Psoas muscle (tissue), 8 donors: ENCODE measurements around the gene ABCD1. TPM values are rescaled to one million over a fixed set of nuclear protein-coding genes. Genes with fewer than 3 reads are reported as not detected.

Experiments used
- ATAC-seq, 4 donors: fragments of 200-7000 bp; cut with Tn5 transposase; one replicate each; pipeline ENCODE4 v1.9.1; 2020; ENCODE audit warnings: moderate library complexity in 3 of 4, mild to moderate bottlenecking in 2 of 4
- DNase-seq, 2 donors: peaks; one replicate each; pipeline ENCODE4 v3.0.0-alpha.2; 2020
- H3K27ac ChIP-seq: fragments of 200-600 bp; one replicate; pipeline ENCODE4 v1.8.0; 2022
- H3K27me3 ChIP-seq, 3 donors: fragments of 200-600 bp in 1 of 3; one replicate each; pipeline versions ENCODE4 v1.6.1 to v1.8.0; 2013 to 2022; ENCODE audit warnings: low read length in 2 of 3, mild to moderate bottlenecking in 2 of 3, moderate library complexity in 1 of 3; ENCODE audit not compliant: insufficient read depth in 3 of 3
- H3K36me3 ChIP-seq, 2 donors: fragments of 200-600 bp in 1 of 2; one replicate each; pipeline versions ENCODE4 v1.6.1 to v1.8.0; 2013 to 2022; ENCODE audit warnings: low read depth in 1 of 2, mild to moderate bottlenecking in 1 of 2, moderate library complexity in 1 of 2; ENCODE audit not compliant: insufficient read depth in 1 of 2
- H3K4me1 ChIP-seq: fragments of 200-600 bp; one replicate; pipeline ENCODE4 v1.8.0; 2022
- H3K4me3 ChIP-seq: fragments of 200-600 bp; one replicate; pipeline ENCODE4 v1.8.0; 2022; ENCODE audit warnings: mild to moderate bottlenecking
- H3K9me3 ChIP-seq: fragments of 200-600 bp; one replicate; pipeline ENCODE4 v1.8.0; 2022
- WGBS, 3 donors: extraction: QIAGEN DNeasy Blood & Tissue Kit; methylation state at CpG; one replicate each; pipeline versions ENCODE4 v1.1.6 to v1.1.7; 2013; 5-methylcytosine and 5-hydroxymethylcytosine counted together
- intact Hi-C, 2 donors: fragments of 100-400 bp; cut with DNase I; formaldehyde crosslinking; loops; one replicate each; pipeline versions ENCODE4 v1.11.0 to v1.14.2; 2022
- polyA plus RNA-seq, 3 donors: library from polyadenylated mRNA; stranded (reverse); fragments of 200-250 nt; gene quantifications; one replicate each; pipeline ENCODE4 v1.2.3, GENCODE V29; 2013
- total RNA-seq, 4 donors: library from RNA; stranded (reverse); fragmentation: NEBNext Ultra II Directional in 2 of 4; extraction: Animal tissue kit (Norgen Biotek cat#: 25700) in 2 of 4; gene quantifications; one replicate each; pipeline versions ENCODE4 v1.2.1 to v1.2.4, GENCODE V29; 2021 to 2023
- TF ChIP-seq, protein P1 (sequence below): fragments of 200-600 bp; IDR thresholded peaks from one replicate; pipeline ENCODE4 v1.8.0; 2022; ENCODE audit warnings: antibody characterized with exemption
- donor health status: healthy with polysubstance abuse.
- donor health status: DM: no; HTN: no; CAD: no; lungs with moderate emphysema.
- donor health status: Bipolar disorder and iron deficiency.
- donor health status: healthy.
- donor health status: DM: yes; HTN: yes; CAD: no.
- donor health status: DM: no; HTN: no; CAD: no.
- donor health status: DM: no; HTN: no; CAD: no.
- donor health status: DM: yes; HTN: yes; CAD: no.

Gene ABCD1
- total and polyA plus RNA-seq, 7 donors, result 11.7 to 36.0 (median 20.8) TPM

DNA sequence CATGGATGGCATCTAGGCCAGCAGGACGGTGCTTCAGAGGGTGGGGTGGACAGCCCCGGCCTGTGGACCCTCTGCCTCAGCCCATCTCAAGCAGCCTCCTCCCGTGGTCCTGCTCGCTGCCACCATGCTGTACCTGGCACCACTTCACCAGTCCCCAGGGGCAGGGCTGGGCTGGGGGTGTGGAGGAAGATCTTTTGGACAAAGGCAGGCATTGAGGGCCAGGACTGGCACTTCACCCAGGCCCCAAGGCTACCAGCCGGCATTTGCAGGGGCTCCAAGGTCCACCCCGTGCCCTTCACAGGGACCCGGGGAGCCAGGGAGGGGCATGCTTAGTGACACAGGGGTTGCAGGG, 40.1 kb downstream of the ABCD1 start:
- TF ChIP-seq, protein P1, sequence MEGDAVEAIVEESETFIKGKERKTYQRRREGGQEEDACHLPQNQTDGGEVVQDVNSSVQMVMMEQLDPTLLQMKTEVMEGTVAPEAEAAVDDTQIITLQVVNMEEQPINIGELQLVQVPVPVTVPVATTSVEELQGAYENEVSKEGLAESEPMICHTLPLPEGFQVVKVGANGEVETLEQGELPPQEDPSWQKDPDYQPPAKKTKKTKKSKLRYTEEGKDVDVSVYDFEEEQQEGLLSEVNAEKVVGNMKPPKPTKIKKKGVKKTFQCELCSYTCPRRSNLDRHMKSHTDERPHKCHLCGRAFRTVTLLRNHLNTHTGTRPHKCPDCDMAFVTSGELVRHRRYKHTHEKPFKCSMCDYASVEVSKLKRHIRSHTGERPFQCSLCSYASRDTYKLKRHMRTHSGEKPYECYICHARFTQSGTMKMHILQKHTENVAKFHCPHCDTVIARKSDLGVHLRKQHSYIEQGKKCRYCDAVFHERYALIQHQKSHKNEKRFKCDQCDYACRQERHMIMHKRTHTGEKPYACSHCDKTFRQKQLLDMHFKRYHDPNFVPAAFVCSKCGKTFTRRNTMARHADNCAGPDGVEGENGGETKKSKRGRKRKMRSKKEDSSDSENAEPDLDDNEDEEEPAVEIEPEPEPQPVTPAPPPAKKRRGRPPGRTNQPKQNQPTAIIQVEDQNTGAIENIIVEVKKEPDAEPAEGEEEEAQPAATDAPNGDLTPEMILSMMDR, result no peak
- no peak for ATAC-seq
- Histone ChIP-seq H3K36me3 (no peaks in the 10 kb centered on the region), H3K4me3 (no peak overlapping the region), H3K27me3 (no peaks in the 10 kb centered on the region), H3K9me3 (no peaks in the 10 kb centered on the region), H3K27ac (no peak overlapping the region), H3K4me1 (no peaks in the 10 kb centered on the region)
- DNase-seq, result no peak
- intact Hi-C loops, result loop anchor here (1.0 to 5.0 kb wide), 2 partner anchors 188 to 189 kb away; no protein-coding TSS in a partner anchor
- 57 to 84% (median 74%) methylated on average over 4 to 7 of the region's 7 CpGs for WGBS, 3 donors

DNA sequence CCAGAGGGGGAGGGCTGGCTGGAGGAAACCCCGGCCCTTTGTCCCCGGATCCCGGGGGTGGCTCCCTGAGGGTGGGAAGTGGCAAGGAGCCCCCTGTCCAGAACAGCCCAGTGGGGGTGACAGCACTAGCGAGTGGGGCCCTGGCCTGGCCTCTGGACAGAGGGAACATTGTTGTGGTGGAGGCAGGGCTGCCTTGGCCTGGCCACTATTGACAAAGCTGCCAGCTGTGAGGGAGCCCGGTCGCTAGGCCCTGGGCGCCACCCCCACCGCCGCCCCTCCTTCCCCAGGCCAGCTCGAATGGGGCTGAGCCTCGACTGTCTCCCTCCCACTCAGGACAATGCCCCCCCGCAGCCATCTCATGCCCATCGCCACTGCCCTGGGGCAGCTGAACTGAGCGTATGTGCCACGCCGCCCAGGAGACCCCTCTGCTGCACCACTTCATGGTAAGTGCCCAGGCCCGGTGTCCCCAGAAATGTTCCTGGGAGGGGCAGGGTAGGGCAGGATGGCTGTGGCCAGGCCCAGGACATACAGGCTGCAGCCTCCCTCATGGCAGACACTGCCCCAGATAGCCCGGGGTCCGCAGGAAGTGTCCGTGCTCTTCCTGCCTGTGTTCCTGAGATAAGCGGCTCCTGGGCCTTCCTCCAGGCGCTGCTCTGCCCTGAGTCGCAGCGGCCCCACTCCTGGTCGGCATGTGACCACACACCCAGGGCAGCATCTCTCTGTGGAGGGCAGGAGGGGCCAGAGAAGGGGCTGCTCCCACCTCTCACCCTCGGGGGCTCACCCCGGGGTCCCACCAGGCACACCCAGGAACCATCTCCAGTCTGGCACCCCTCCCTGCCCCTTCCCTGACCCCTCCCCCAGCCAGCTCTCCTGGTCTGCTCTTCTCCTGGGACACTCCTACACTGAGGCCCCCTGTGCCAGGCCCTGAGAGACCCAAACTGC, 40.8 kb downstream of the ABCD1 start:
- intact Hi-C loops, result no loop called here
- H3K27ac ChIP-seq, result no peak overlapping the region
- no peaks in the 10 kb centered on the region for H3K4me1 ChIP-seq
- TF ChIP-seq, protein P1, result no peak
- H3K9me3 ChIP-seq, result no peaks in the 10 kb centered on the region
- H3K36me3 ChIP-seq, result no peaks in the 10 kb centered on the region
- DNase-seq (peak; percentile 18 to 53), ATAC-seq (no peak)
- WGBS, 3 donors, result 56 to 69% (median 67%) methylated on average over 9 to 27 of the region's 27 CpGs
- H3K4me3 ChIP-seq, result no peak overlapping the region
- H3K27me3 ChIP-seq, result no peaks in the 10 kb centered on the region

DNA sequence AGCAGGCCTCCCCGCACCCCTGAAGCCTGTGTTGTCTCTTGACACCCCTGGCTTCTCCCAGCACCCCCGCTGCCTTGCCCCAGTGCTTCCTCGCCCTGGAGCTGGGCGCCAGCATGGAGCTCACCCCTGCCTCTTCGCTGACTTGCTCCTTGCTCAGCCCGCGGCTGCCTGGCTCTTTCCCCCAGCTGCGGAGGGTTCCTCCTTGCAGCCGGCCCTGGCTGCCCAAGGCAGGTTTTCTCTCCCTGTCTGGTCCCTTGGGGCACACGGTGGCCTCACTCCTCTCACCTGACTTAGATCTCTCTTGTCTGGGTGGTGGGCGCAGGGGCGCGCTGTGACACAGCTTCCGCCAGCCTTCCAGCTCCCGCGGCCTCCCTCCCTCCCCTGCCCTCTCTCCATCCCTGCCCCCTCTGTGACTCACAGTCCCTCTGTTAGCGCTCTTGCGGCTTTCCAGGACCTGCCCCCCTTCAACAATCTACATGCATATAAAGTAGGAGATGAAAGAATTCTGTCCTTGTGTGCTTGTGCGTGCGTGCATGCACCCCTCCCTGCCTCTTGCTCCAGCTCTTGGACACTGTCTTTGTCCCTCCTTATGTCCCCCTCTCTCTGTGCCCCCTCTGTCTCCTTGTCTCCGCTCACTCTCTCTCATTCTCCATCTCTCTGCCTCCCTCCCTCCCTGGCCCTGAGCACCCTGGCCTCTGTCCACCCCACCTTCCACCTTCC, 41.6 kb downstream of the ABCD1 start:
- ATAC-seq, result no peak
- TF ChIP-seq, protein P1, result no peak
- WGBS, 3 donors, result 79 to 84% (median 82%) methylated on average over 17 to 21 of the region's 21 CpGs
- Histone ChIP-seq H3K4me3 (no peak overlapping the region), H3K4me1 (no peaks in the 10 kb centered on the region), H3K27me3 (no peaks in the 10 kb centered on the region), H3K27ac (no peak overlapping the region), H3K36me3 (no peaks in the 10 kb centered on the region), H3K9me3 (no peaks in the 10 kb centered on the region)
- peak; percentile 16 to 49 for DNase-seq
- intact Hi-C loops, result no loop called here

DNA sequence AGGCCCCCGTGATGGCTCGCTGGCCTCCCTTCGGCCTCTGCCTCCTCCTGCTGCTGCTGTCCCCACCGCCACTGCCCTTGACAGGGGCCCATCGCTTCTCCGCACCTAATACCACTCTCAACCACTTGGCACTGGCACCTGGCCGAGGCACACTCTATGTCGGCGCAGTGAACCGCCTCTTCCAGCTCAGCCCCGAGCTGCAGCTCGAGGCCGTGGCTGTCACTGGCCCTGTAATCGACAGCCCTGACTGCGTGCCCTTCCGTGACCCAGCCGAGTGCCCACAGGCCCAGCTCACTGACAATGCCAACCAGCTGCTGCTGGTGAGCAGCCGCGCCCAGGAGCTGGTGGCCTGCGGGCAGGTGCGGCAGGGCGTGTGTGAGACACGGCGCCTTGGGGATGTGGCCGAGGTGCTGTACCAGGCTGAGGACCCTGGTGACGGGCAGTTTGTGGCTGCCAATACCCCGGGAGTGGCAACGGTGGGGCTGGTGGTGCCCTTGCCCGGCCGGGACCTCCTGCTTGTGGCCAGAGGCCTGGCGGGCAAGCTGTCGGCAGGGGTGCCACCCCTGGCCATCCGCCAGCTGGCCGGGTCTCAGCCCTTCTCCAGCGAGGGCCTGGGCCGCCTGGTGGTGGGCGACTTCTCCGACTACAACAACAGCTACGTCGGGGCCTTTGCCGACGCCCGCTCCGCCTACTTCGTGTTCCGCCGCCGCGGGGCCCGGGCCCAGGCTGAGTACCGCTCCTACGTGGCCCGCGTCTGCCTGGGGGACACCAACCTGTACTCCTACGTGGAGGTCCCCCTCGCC, 42.4 kb downstream of the ABCD1 start:
- no peak overlapping the region for H3K4me3 ChIP-seq
- H3K27ac ChIP-seq, result peak overlapping the region; percentile 27

More for the DNA sequence above, 42.4 kb downstream of the ABCD1 start:
- H3K36me3 ChIP-seq, result no peaks in the 10 kb centered on the region
- no peaks in the 10 kb centered on the region for H3K4me1 ChIP-seq
- ATAC-seq (peak; percentile 28 to 62 (median 56)), DNase-seq (peak; percentile 30 to 63)
- TF ChIP-seq, protein P1, result no peak
- no peaks in the 10 kb centered on the region for H3K9me3 ChIP-seq
- intact Hi-C loops, result no loop called here
- WGBS, 3 donors, result 50 to 68% (median 56%) methylated on average over 28 to 56 of the region's 56 CpGs
- no peaks in the 10 kb centered on the region for H3K27me3 ChIP-seq
